Stimulated activated CD4-positive, alpha-beta T cell treated with anti-CD3 and anti-CD28 coated beads, Interleukin-2, amount 100 ng/mL, for 24 hours (primary cell): Measurements from ENCODE around the gene NAP1L5.

Experiments used
- DNase-seq, 2 donors: peaks; one replicate each; pipeline ENCODE4 v3.0.0-alpha.2; 2020

Gene NAP1L5

GRCh38 chr4:88697588-88698329 is at the start of gene NAP1L5:
Gene NAP1L5 (minus strand): TSS chr4:88697829. CDS start chr4:88697754, 75 bp downstream.
- peak; percentile 66 to 72 for DNase-seq

DNA sequence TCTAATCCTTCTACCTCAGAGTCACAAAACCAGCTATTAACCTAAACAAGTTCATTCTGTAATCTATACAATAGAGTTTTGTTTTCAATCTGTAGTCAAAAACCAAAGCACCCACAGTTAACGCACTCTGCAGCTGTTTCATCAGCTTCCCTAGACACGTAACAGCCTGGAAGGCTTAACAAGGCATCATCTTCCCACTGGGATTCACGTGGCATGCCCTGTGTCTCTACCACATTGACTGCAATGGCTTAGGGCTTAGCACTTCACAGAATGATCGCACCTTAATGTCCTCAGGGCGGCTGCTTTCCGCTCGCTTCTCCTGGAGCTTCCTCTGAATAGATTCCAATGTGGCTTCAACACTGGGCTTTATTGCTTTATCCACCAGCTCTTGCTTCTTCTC is 49.7 kb upstream of the NAP1L5 start:
- DNase-seq, result no peak

- no peak for DNase-seq
Observed at GRCh38 chr4:88746206-88746605, 48.6 kb upstream of the NAP1L5 start.

DNA sequence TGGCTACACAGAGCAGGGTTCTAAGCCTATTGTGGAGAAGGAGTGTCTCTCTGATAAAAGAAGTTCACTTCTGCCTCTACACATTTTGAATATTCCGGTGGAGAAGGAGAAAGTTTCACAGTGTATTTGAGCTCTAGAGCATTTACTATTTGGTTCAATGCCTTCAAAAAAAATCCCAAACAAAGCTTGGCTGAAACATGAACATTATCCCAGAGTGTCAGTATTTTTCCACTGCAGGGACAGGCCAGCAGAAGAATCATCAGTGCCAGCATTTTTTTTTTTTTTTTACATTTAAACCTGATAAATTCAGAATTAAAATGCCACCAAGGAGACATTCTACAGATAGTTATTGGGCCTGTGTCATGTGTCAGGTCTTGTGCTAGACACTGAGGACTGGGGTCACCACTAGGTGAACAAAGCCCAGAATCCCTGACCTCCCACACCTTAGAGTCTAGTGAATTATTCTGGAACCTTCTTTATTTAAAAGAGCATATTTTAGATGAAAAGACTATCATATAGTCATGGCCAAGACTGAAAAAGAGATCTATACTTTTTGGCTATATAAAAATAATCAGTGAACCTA is 48.0 kb upstream of the NAP1L5 start:
- no peak for DNase-seq

DNA sequence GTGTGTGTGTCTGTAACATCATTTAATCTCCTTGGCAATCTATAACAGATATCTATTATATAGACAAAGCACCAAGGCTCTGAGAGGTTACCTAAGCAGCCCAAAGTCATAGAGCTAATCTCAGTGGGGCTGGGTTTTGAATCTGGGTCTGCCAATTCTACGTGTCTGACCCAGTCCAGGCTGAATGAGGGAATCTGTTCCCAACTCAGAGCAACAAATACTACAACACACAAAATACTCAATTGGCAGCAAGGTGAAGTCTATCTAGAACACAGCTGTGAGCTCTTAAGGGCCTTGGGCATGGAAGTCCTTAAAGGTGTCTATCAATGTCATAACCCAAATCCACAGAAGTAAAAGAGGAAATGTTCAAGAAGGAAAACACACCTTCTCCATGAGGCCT is 47.5 kb upstream of the NAP1L5 start:
- no peak for DNase-seq

DNA sequence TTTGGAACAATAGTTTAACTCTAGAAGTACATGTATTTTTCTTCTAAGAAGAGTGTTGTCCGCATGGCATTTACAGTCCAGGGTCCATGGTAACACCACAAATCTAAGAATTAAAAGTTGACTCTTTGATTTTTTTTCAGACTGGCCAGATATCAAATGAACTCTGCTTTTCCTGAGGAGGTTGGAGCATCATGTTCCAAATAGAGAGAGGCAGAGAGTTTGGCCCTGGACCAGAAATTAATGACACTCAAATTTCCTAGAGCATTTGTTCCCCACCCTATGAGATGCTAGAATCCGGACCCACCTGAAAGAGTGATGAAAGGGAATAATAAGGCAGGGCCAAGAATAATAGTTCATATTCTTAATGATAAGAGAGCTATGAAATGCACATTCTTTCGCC is 47.0 kb upstream of the NAP1L5 start:
- DNase-seq, result no peak

DNA sequence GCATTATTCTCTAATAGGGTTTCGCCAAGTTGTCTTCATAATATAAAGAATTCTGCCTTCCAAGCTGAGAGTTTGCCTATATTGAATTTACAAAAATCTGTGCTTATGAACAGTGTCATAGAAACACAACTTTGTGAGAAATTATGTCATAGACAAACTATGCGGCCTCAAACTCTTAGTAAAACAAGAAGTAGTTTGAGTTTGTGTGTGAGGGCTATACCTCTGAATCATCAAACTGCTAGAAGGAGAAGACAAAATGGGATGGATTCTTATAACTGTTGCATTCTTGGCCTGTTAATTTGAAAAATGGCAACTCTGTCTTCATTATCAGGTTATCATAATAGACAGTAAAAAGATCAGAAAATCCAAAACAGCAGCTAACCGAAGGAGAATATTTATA is 46.1 kb upstream of the NAP1L5 start:
- DNase-seq, result no peak

DNA sequence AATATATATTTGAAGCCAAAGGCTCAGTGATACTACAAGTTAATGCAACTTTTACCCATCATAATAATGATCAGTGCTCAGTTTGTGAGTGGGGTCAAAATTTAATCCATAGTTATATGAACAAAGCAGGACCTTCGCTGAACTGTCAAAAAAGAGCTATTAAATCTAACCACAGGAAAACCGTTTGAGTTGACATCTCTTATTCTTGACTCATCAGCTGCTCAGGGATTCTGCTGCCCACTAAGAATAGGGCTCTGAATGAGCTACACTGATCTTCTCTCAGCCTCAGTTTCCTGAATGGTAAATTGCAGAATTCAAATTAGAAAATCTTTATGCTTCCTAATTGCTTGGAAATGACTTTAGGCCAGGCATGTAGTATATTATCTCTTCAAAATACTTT is 44.9 kb upstream of the NAP1L5 start:
- no peak for DNase-seq

GRCh38 chr4:88738180-88738579 is 40.6 kb upstream of the NAP1L5 start:
- no peak for DNase-seq

DNA sequence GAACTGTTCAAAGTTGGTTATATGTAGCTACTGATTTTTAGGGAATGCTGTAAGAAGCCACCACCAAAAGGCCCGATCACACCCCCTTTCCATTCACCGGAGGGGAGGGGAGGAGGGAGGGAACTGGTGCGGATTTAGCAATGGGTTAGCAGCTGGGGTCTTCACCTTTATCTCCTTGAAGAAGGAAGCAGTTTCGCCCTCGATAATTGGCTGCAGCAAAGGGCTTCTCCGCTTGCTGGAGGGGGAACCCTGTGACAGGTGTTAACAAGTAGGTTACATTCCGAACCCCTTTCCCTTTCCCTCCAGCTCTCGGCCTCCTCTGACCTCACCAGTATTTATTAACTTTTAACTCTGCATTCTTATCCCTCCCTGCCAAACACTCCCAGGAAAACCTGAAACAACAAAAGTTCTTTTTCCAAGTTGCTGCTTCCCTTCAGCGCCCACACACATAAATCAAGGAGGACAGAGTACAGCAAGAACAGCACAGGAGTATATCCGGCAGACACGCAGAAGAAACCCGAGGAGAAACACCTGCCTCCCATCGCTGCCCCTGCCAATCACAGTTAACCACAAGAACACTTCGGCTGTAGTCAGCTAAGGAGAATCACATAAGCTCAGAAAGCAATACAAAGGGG is 39.8 kb upstream of the NAP1L5 start:
- peak in 1 of 2 donors; percentile 9 for DNase-seq

GRCh38 chr4:88736264-88736663 is 38.6 kb upstream of the NAP1L5 start:
- no peak for DNase-seq

GRCh38 chr4:88735564-88735963 is 37.9 kb upstream of the NAP1L5 start:
- DNase-seq, result no peak

DNA sequence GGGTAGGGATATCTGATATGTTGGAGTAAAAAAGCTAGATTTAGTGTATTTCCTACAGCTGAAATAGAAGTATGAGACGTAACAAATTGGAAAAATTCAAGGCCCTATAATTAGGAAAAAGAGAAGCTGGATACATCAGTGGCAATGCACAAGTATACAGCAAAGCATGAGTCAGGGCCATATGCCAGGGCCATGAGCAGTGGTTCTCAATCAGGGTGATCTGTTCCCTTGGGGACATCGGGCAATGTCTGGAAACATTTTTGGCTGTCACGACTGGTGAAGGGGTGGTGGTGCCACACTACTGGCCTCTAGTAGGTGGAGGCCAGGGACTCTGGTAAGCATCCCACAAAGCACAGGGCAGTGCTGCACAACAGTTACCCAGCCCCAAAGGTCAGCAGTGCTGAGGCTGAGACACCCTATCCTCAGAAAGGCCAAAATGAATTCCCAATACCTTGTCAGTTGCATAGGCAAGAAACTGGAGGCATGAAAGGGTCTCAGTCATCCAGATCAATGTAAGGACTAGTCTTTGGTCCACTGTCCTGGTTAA is 36.8 kb upstream of the NAP1L5 start:
- DNase-seq, result no peak

DNA sequence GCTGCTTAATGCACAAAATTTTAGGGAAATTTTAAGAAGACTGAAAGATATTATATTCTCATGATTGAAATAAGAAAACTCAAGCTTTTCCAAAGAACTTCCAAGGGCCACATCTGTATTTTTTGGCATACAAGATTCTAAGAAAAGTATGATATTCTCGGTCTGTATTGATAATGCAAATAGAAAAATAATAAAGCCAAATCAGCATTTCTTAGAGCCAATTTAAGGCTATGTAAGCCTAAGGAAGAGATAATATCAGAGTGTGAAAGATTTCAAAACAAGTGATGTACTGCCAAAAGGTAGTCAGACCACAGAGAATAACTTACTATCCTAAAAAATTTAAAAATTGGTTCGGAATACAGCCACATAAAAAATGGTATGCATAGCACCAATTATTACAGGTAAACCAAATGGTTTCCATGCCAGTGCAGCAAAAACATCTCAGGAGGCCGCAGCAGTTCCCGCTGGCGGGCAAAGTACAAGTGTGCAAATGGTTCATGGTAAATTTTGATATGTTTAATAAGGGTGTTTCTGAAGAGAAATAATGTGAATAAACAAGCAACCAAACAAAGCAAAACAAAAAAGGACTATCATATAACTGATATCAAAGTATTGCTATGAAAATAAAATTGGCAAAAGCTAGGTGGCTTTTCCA is 35.2 kb upstream of the NAP1L5 start:
- DNase-seq, result no peak

GRCh38 chr4:88731381-88731780 is 33.8 kb upstream of the NAP1L5 start:
- no peak for DNase-seq

DNA sequence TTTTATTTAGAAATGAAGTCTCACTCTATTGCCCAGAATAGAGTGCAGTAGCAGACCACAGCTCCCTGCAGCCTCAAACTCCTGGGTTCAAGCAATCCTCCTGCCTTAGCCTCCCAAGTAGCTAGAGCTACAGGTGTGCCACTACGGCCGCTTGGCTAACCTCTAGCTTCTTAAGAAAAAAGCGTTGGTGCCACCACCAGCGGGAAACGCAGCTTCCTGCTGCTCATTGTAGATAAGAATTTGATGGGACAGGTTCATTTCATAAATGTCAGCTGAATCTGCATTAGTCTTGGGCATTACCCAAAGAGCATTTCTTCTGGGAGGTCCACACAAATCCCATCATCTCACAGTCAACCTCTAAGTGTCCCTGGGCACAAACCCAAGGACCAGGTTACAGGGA is 33.2 kb upstream of the NAP1L5 start:
- DNase-seq, result no peak

GRCh38 chr4:88729146-88729760 is 31.6 kb upstream of the NAP1L5 start:
- DNase-seq, result no peak

DNA sequence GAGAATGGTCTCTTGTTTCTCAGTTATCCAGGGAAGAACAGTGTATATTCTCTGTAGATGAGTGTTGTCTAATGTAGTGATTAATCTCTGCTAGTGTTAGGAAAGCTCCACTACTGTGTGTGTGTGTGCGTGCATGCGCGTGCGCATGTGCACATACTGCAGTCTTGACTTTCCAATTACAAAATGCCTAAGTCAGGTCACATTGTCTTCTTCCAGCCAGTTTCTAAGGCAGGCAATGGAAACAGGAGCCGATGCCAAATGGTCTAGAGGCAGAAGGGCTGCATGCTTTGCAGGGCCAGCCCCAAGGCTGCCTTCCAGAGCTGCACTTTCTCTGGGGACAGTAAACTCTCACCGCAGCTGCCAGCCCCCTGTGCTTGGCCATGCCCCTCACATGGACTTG is 30.5 kb upstream of the NAP1L5 start:
- DNase-seq, result no peak

DNA sequence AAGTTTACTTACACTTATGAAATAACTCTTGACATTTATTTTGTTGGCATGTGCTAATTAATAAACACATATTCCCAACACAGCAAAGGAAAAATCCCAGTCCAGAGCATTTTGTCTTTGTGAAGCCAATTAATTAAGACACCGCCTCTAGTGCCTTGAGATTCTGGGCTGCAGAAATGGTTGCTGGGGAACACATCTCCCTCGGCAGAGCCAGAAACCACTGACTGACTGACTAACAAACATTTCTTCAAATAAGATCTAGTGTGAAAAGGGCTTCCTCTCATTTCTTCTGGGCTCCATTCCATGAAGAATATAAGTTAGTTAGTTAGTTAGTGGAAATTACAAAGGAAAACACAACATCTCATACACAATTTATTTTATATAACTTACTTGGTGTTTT is 28.4 kb upstream of the NAP1L5 start:
- DNase-seq, result no peak

GRCh38 chr4:88725143-88725542 is 27.5 kb upstream of the NAP1L5 start:
- DNase-seq, result no peak

DNA sequence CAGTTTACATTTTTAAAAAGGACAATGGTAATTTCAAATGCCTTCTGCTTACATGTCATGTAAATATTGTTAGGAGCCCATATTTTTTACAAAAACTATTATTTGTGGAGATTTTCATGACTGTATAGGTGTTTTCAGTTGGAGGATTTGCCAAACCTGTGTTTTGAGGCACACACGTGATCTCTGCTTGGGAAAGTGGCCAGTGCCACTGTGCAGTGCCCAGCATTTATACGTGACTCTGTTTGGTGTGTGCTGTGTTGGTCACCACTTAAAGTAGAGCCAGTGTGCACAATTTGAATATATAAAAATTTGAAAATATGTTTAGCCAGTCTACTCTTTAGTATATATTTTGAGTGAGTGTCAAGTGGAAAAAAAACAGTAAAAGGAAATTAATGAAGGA is 26.8 kb upstream of the NAP1L5 start:
- no peak for DNase-seq

DNA sequence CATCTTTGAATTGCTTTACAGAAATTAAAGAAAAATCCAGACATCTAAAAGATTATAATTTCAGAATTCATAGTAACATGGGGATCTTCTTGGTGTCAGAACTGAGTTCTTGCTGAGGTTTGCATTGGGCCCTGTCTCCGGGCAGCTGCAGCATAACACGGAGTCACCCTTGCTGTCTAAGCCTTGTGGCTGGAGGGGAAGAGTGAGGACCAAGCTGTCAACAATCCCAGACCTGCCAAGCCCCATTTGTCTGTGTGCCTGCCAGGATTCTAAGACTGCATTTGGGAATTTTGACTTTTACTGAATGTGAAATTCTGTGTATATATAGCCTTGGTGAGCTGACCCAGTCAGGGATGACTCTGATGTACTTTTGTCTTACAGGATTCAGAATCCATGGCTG is 25.2 kb upstream of the NAP1L5 start:
- no peak for DNase-seq

GRCh38 chr4:88722276-88722780 is 24.7 kb upstream of the NAP1L5 start:
- DNase-seq, result no peak
